HCT116 (cell line): ENCODE results near the gene CYB5A. TPM values are rescaled to one million over a fixed set of nuclear protein-coding genes. Genes with fewer than 3 reads are reported as not detected.

Experiments used
- ATAC-seq: fragments of 200-7000 bp; cut with Tn5 transposase; 2 replicates; pipeline ENCODE4 v1.9.1; 2020; ENCODE audit warnings: mild to moderate bottlenecking, moderate library complexity
- BruUV-seq: library from RNA; stranded (reverse); fragments of 400-500 nt; replicated peaks from 2 replicates; lab custom pipeline; 2021; lab: Mats Ljungman, UMichigan
- CTCF ChIA-PET: fragments of 300-600 bp; sonication (Branson Sonifier 250); formaldehyde crosslinking; loops from one replicate; lab custom pipeline; 2021; ENCODE audit warnings: antibody characterized with exemption; lab: Charles Lee
- POLR2A ChIA-PET: fragments of 300-600, 350-600 bp; sonication (Branson Sonifier 250); formaldehyde crosslinking; loops from one replicate; lab custom pipeline; 2021; ENCODE audit warnings: antibody characterized with exemption; lab: Charles Lee
- RAD21 ChIA-PET, 2 experiments: fragments of 300-600 bp; sonication (Branson Sonifier 250); formaldehyde crosslinking; loops; one replicate each; lab custom pipeline; 2023; ENCODE audit warnings: low total read pairs in 2 of 2; ENCODE audit not compliant: uncharacterized antibody in 2 of 2, unreplicated experiment in 2 of 2, low non-redundant PET in 1 of 2; lab: Charles Lee
- DNase-seq: peaks from one replicate; pipeline ENCODE4 v3.0.0-alpha.2; 2010; ENCODE audit warnings: low read depth, low spot score
- H2AFZ ChIP-seq: fragments of 200-600 bp; shearing (Covaris generic), sonication (generic); 2 replicates; pipeline ENCODE4 v1.6.1; 2017; ENCODE audit warnings: low read depth, mixed run types, mixed read lengths, antibody characterized with exemption, low read length; ENCODE audit not compliant: poor library complexity, severe bottlenecking
- H3K27ac ChIP-seq: 2 replicates; pipeline ENCODE4 v1.5.1; 2012; ENCODE audit warnings: low read depth, low read length
- H3K27me3 ChIP-seq: fragments of 200-600 bp; sonication (generic); 2 replicates; pipeline ENCODE4 v1.6.1; 2016; ENCODE audit warnings: mixed run types, low read length, mixed read lengths; ENCODE audit not compliant: insufficient read depth
- H3K36me3 ChIP-seq, 2 experiments: fragments of 200-500 bp in 1 of 2; fragments of 200-600 bp in 1 of 2; sonication (Bioruptor generic) in 1 of 2; sonication (generic) in 1 of 2; 2 replicates each; pipeline versions ENCODE4 v1.5.1 to v1.6.1; 2014 to 2016; ENCODE audit warnings: low read length in 2 of 2, inconsistent platforms in 1 of 2, mixed read lengths in 1 of 2, mixed run types in 1 of 2; ENCODE audit not compliant: insufficient read depth in 2 of 2, control insufficient read depth in 1 of 2
- H3K4me1 ChIP-seq, 2 experiments: fragments of 200-600 bp in 1 of 2; sonication (generic) in 1 of 2; 2 replicates each; pipeline versions ENCODE4 v1.5.1 to v1.6.1; 2012 to 2017; ENCODE audit warnings: low read length in 2 of 2, inconsistent platforms in 1 of 2, mild to moderate bottlenecking in 1 of 2, mixed read lengths in 1 of 2, mixed run types in 1 of 2, moderate library complexity in 1 of 2; ENCODE audit not compliant: insufficient read depth in 2 of 2, control insufficient read depth in 1 of 2
- H3K4me2 ChIP-seq: fragments of 200-600 bp; sonication (generic); 2 replicates; pipeline ENCODE4 v1.6.1; 2017; ENCODE audit warnings: mixed run types, low read length, mixed read lengths
- H3K4me3 ChIP-seq, 2 experiments: fragments of 200-600 bp in 1 of 2; sonication (generic) in 1 of 2; replicated peaks in 1 of 2; 2 replicates each; pipeline ENCODE4 v1.5.1; 2011 to 2016; ENCODE audit warnings: low read length in 2 of 2, control low read depth in 1 of 2, low read depth in 1 of 2, mild to moderate bottlenecking in 1 of 2, mixed read lengths in 1 of 2, mixed run types in 1 of 2
- H3K79me2 ChIP-seq: fragments of 200-600 bp; sonication (generic); 2 replicates; pipeline ENCODE4 v1.6.1; 2017; ENCODE audit warnings: mild to moderate bottlenecking, mixed run types, low read length, moderate library complexity, mixed read lengths; ENCODE audit not compliant: insufficient read depth
- H3K9ac ChIP-seq: fragments of 200-600 bp; sonication (generic); 2 replicates; pipeline ENCODE4 v1.6.1; 2016; ENCODE audit warnings: low read length, mixed read lengths
- H3K9me2 ChIP-seq: fragments of 200-600 bp; sonication (generic), shearing (Covaris generic); 2 replicates; pipeline ENCODE4 v1.6.1; 2017; ENCODE audit warnings: mixed run types, mild to moderate bottlenecking, moderate library complexity; ENCODE audit not compliant: insufficient read depth
- H3K9me3 ChIP-seq, 2 experiments: fragments of 200-500 bp in 1 of 2; fragments of 200-600 bp in 1 of 2; sonication (Bioruptor generic) in 1 of 2; sonication (generic) in 1 of 2; 2 replicates each; pipeline ENCODE4 v1.6.1; 2014 to 2017; ENCODE audit warnings: low read length in 2 of 2, mixed read lengths in 2 of 2, inconsistent platforms in 1 of 2, low read depth in 1 of 2, mild to moderate bottlenecking in 1 of 2, mixed run types in 1 of 2, moderate library complexity in 1 of 2; ENCODE audit not compliant: control insufficient read depth in 1 of 2, insufficient read depth in 1 of 2
- H4K20me1 ChIP-seq: fragments of 200-600 bp; sonication (generic), shearing (Covaris generic); 2 replicates; pipeline ENCODE4 v1.6.1; 2017; ENCODE audit warnings: mixed run types, mild to moderate bottlenecking, moderate library complexity; ENCODE audit not compliant: insufficient read depth
- ATF3 ChIP-seq: IDR thresholded peaks from 2 replicates; pipeline ENCODE4 v1.6.1; 2012
- CBX3 ChIP-seq: IDR thresholded peaks from 2 replicates; pipeline ENCODE4 v1.6.1; 2012; ENCODE audit warnings: low read depth
- CEBPB ChIP-seq: IDR thresholded peaks from 2 replicates; pipeline ENCODE4 v1.6.1; 2012; ENCODE audit warnings: low read depth
- CTCF ChIP-seq, 3 experiments: fragments of 200-600 bp in 1 of 3; sonication (generic) in 1 of 3; IDR thresholded peaks in 2 of 3; conservative IDR thresholded peaks in 1 of 3; 2 replicates each; pipeline ENCODE4 v1.5.1; 2012 to 2017; ENCODE audit warnings: low read depth in 2 of 3, low read length in 2 of 3, antibody characterized with exemption in 1 of 3, borderline replicate concordance in 1 of 3, control low read depth in 1 of 3, mild to moderate bottlenecking in 1 of 3, mixed read lengths in 1 of 3, mixed run types in 1 of 3, moderate library complexity in 1 of 3; ENCODE audit not compliant: insufficient read depth in 1 of 3
- EGR1 ChIP-seq: IDR thresholded peaks from 2 replicates; pipeline ENCODE4 v1.6.1; 2012; ENCODE audit warnings: low read depth
- ELF1 ChIP-seq: IDR thresholded peaks from 2 replicates; pipeline ENCODE4 v1.6.1; 2012; ENCODE audit warnings: low read depth, borderline replicate concordance
- EZH2 ChIP-seq: fragments of 200-600 bp; sonication (generic); IDR thresholded peaks from 2 replicates; pipeline ENCODE4 v1.6.1; 2017; ENCODE audit warnings: antibody characterized with exemption, mixed run types
- FOSL1 ChIP-seq: IDR thresholded peaks from 2 replicates; pipeline ENCODE4 v1.6.1; 2012; ENCODE audit warnings: low read depth
- JUND ChIP-seq: IDR thresholded peaks from 2 replicates; pipeline ENCODE4 v1.6.1; 2012
- MAX ChIP-seq: IDR thresholded peaks from 2 replicates; pipeline ENCODE4 v1.6.1; 2012
- POLR2A ChIP-seq: IDR thresholded peaks from 2 replicates; pipeline ENCODE4 v1.7.0; 2011; ENCODE audit warnings: borderline replicate concordance; ENCODE audit not compliant: insufficient read depth, insufficient read length; ENCODE audit errors: extremely low read depth
- REST ChIP-seq: IDR thresholded peaks from 2 replicates; pipeline ENCODE4 v1.6.1; 2012; ENCODE audit warnings: low read depth
- SP1 ChIP-seq: IDR thresholded peaks from 2 replicates; pipeline ENCODE4 v1.6.1; 2012; ENCODE audit warnings: low read depth
- SRF ChIP-seq: IDR thresholded peaks from 2 replicates; pipeline ENCODE4 v1.6.1; 2012; ENCODE audit warnings: low read depth
- YY1 ChIP-seq: IDR thresholded peaks from 2 replicates; pipeline ENCODE4 v1.6.1; 2011; ENCODE audit warnings: low read length, low read depth, moderate library complexity, mild to moderate bottlenecking; ENCODE audit not compliant: insufficient replicate concordance; ENCODE audit errors: extremely low read depth
- ZFX ChIP-seq: fragments of 450-650 bp; IDR thresholded peaks from 2 replicates; pipeline ENCODE4 v1.6.1; 2017
- ZNF274 ChIP-seq: fragments of 200-500 bp; sonication (Bioruptor generic); IDR thresholded peaks from 2 replicates; pipeline ENCODE4 v1.6.1; 2014; ENCODE audit warnings: mild to moderate bottlenecking, low read depth, low read length, inconsistent platforms
- intact Hi-C: fragments of 100-400 bp; cut with micrococcal nuclease; formaldehyde crosslinking; loops from 2 replicates; pipeline ENCODE4 v1.10.0; 2022
- total RNA-seq: library from RNA; stranded (reverse); gene quantifications from one replicate; pipeline ENCODE4 v1.2.1, GENCODE V29; 2021; ENCODE audit not compliant: unreplicated experiment

CYB5A gene
- total RNA-seq, 1 experiment from 2014 or later, result 37.7 TPM

- H3K9me3 ChIP-seq, result no peaks in the 10 kb centered on the region
- no peak overlapping the region for H2AFZ ChIP-seq
- H3K79me2 ChIP-seq, result no peaks in the 10 kb centered on the region
- BruUV-seq, result no TSS peak
- no peaks in the 10 kb centered on the region for H4K20me1 ChIP-seq
- no peaks in the 10 kb centered on the region for H3K4me1 ChIP-seq
- CTCF ChIA-PET, result no interaction called here
- no peak overlapping the region for H3K27ac ChIP-seq
- no peak for ATAC-seq
- H3K27me3 ChIP-seq, result 0 out of 2 replicates have a peak, but pooled peaks cover 5% of the 10 kb centered on the region
- no peaks in the 10 kb centered on the region for H3K9me2 ChIP-seq
- intact Hi-C loops, result no loop called here
- POLR2A ChIA-PET, result no interaction called here
- H3K4me2 ChIP-seq, result no peak overlapping the region
- TF ChIP-seq MAX (no peak), CBX3 (no peak), ZFX (no peak), FOSL1 (no peak), EGR1 (no peak), EZH2 (no peak), ELF1 (no peak), REST (no peak), ZNF274 (no peak), CTCF (IDR thresholded peaks at IDR 0.05 in 2 of 3, conservative IDR thresholded peaks at IDR 0.05 in 1 of 3; ENCODE audit: borderline replicate concordance in 1 of 3, insufficient read depth in 1 of 3, low read depth in 2 of 3, low read length in 2 of 3) (no peak), ATF3 (no peak), YY1 (no peak), POLR2A (no peak), SP1 (no peak), JUND (no peak), SRF (no peak), CEBPB (no peak)
- RAD21 ChIA-PET, result no interaction called here
- H3K36me3 ChIP-seq, result no peaks in the 10 kb centered on the region
- no peak overlapping the region for H3K9ac ChIP-seq
- H3K4me3 ChIP-seq, result no peak overlapping the region
- DNase-seq, result no peak
These were observed 8.0 kb upstream of the CYB5A start for GRCh38 chr18:74299746-74300145.
